GM20000 (cell line): ENCODE measurements around the gene RALGAPA2.

Experiments
- DNase-seq: peaks from one replicate; pipeline ENCODE4 v3.0.0; 2012; ENCODE audit warnings: low spot score
- TF ChIP-seq, protein P1 (sequence below): IDR thresholded peaks from 2 replicates; pipeline ENCODE4 v1.5.1; 2012; ENCODE audit warnings: mild to moderate bottlenecking, control low read depth; ENCODE audit errors: extremely low read depth, missing control alignments

RALGAPA2 gene

DNA sequence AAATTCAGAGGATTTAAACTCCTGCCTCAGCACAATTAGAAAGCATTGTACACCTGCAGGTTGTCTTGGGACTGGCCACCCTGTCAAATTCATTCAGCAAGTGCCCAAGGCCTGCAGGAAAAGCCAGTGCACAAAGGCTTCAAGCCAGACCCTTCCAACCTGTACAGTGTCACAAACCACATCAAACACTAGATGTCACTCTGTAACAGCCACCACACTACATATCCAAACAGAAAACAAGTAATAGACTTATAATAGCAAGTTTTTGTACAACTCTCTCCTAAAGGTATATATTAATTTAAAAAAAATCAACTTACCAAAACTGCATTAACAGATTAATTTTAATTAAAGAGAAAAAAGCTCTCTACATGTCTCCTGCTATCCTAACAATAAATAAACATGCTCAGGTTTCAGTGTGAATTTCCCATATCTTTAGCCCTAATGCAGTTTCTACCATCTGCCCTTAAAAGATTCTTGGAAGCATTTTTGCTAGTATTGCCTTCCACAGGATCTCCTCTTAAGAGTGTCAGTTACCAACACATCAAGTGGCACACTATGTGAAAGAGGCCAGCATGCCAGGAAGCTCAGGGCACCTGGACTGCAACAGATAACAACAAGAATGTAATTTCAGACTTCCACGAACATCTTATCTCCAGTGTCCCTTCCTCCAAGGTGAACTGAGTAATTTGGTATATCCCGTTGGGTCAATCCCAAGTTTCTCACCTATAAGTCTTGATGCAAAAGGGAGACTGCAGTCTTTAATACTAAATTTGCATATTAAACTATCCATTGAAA is 47.5 kb downstream of the RALGAPA2 start:
- TF ChIP-seq, protein P1, sequence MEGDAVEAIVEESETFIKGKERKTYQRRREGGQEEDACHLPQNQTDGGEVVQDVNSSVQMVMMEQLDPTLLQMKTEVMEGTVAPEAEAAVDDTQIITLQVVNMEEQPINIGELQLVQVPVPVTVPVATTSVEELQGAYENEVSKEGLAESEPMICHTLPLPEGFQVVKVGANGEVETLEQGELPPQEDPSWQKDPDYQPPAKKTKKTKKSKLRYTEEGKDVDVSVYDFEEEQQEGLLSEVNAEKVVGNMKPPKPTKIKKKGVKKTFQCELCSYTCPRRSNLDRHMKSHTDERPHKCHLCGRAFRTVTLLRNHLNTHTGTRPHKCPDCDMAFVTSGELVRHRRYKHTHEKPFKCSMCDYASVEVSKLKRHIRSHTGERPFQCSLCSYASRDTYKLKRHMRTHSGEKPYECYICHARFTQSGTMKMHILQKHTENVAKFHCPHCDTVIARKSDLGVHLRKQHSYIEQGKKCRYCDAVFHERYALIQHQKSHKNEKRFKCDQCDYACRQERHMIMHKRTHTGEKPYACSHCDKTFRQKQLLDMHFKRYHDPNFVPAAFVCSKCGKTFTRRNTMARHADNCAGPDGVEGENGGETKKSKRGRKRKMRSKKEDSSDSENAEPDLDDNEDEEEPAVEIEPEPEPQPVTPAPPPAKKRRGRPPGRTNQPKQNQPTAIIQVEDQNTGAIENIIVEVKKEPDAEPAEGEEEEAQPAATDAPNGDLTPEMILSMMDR, result peak; percentile 69
- DNase-seq, result peak; percentile 46

DNA sequence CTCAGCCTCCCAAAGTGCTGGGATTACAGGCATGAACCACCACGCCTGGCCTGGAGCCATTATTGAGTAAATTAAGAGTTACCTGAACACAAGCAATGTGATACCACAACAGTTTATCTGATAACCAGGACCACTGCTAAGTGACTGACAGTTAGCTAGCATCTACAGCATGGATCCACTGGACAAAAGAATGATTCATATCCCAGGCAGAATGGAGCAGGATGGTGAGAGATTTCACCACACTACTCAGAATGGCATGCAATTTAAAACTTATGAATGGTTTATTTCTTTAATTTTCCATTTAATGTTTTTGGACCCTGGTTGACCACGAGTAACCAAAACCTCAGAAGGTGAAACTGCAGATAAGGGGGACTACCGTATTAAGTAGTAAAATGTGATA is 48.6 kb downstream of the RALGAPA2 start:
- TF ChIP-seq, protein P1, result no peak
- DNase-seq, result no peak

DNA sequence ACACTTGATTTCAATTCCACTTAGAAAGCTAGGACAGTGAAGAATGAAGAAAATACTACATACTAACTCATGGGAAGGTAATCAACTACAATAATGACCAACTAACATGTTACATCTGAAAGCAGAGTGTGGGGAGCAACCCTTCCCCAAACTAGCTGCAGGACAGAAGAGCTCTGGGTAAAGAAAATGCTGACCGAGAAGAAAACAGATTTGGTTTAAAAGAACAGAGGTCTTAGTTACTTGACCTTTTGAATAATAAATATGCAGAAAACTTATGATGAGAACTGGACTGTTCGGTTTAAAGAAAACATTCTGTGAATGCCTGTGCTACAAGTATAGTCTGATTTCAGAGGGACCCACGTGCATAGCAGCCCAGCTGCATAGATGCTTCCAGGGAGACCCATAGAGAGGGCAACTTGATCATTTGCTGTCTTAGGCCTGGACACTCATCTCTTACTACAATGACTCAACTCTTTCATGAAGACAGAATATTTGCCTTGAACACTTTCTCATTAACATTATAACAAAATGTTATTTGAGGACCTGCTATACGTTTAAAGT is 53.5 kb downstream of the RALGAPA2 start:
- TF ChIP-seq, protein P1, result no peak
- DNase-seq, result no peak

DNA sequence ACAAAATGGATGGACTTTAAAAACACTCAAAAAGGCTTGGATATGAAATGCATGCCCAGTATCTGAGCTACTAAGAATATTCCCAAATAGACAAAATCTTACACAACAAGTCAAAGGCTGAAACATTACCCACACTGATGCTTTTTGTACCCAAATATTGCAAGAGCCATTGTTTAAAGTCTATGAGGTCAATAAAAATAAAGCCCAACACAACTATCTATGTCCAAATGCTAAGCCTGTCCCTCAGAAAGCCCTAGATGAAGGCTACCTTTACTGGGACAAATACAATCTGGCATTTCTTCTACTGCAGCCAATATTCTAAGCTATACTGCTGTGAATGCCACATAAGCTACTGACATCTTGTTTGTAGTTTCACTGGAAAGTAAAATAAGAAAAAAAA is 54.3 kb downstream of the RALGAPA2 start:
- TF ChIP-seq, protein P1, result no peak
- DNase-seq, result no peak

DNA sequence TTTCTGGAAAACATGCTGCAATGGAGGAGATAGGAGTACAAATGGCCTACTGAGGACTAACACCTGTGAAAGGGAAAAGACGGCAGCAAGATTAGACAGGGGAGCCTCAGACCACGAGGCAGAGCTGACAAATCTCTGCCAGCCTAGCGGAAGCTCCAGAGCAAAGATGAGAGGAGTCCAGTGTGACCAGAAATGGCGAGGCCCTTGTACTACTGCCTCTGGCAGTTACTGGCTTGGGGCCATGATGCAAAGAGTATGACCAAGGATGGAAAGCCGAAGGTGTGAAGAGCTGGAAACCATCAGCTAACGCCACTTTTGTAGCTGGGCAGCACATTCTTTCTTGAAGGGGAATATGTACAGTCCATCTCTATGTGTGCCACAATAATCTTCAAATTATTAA is 55.4 kb downstream of the RALGAPA2 start:
- TF ChIP-seq, protein P1, result no peak
- no peak for DNase-seq

DNA sequence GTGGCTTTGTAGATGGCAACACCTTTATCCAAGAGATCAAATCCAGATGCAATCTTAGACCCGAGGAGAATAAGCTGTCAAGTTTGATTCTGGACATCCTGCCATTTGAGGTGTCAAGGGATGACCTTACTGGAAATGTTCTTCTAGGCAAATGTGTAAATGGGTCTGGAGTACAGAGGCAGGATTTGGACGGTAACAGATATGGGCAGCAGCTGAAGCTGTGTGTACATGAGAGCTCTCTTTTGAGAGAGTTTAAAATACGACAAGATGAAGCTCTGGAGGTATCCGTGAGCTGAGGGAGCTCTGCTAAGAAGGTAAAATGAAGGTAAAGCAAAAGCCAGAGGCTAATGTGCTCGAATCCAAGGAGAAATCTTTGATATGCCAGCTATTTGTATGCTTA is 56.6 kb downstream of the RALGAPA2 start:
- TF ChIP-seq, protein P1, result no peak
- DNase-seq, result no peak

DNA sequence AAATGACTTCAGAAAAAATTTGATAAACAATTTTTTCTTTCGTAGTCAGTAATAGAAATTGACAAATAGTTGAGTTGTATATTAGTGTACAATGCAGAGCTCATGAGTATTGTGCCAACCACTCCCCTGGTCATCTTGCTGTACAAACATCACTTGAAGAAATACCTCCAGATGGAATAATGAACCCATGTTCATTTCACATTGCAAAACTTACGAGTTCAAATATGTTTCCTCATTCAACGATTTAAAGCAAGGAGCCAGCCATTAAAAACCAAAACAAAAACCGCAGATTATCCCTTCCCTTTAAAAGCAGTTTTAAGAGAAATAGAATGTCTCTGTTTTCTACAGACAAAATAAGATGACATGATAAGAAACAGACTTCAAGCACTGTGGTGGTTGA is 62.5 kb downstream of the RALGAPA2 start:
- TF ChIP-seq, protein P1, result no peak
- DNase-seq, result no peak
